H1 (cell line): ENCODE results near the gene CAMKK2. TPM values are rescaled to one million over a fixed set of nuclear protein-coding genes. Genes with fewer than 3 reads are reported as not detected.

Experiments
- CTCF ChIA-PET: fragments of 300-600 bp; sonication (Branson Sonifier 250); formaldehyde crosslinking; loops from one replicate; lab custom pipeline; 2021; ENCODE audit not compliant: partially characterized antibody; lab: Charles Lee
- POLR2A ChIA-PET: fragments of 300-600 bp; sonication (Branson Sonifier 250); formaldehyde crosslinking; loops from one replicate; lab custom pipeline; 2021; ENCODE audit warnings: inconsistent platforms; ENCODE audit not compliant: partially characterized antibody; lab: Charles Lee
- DNase-seq, 2 experiments: peaks; one replicate each; pipeline versions ENCODE4 v3.0.0 to v3.0.0-alpha.2; 2010 to 2022; ENCODE audit warnings: low spot score in 2 of 2, low read depth in 1 of 2, mixed read lengths in 1 of 2
- FAIRE-seq: peaks from 2 replicates; lab custom pipeline; 2011; peaks lifted over from hg19 to GRCh38; lab: Jason Lieb, UNC
- H2AFZ ChIP-seq: 2 replicates; pipeline ENCODE4 v1.8.1; 2012; ENCODE audit warnings: low read length, inconsistent platforms
- H2AK5ac ChIP-seq: 2 replicates; pipeline ENCODE4 v1.6.1; 2013; ENCODE audit warnings: low read depth, low read length
- H2BK120ac ChIP-seq: replicated peaks from 2 replicates; pipeline ENCODE3; 2013; ENCODE audit warnings: low read depth, low read length, inconsistent platforms
- H2BK12ac ChIP-seq: 2 replicates; pipeline ENCODE4 v1.6.1; 2013; ENCODE audit warnings: low read depth, low read length
- H2BK15ac ChIP-seq: 2 replicates; pipeline ENCODE4 v1.6.1; 2013; ENCODE audit warnings: low read length
- H2BK20ac ChIP-seq: 2 replicates; pipeline ENCODE4 v1.6.1; 2013; ENCODE audit warnings: low read length
- H2BK5ac ChIP-seq: 2 replicates; pipeline ENCODE4 v1.6.1; 2013; ENCODE audit warnings: low read depth, low read length
- H3K14ac ChIP-seq: 2 replicates; pipeline ENCODE4 v1.6.1; 2013; ENCODE audit warnings: inconsistent platforms; ENCODE audit not compliant: insufficient read length
- H3K18ac ChIP-seq: 2 replicates; pipeline ENCODE4 v1.6.1; 2013; ENCODE audit warnings: low read length; ENCODE audit errors: extremely low read depth
- H3K23ac ChIP-seq: 2 replicates; pipeline ENCODE4 v1.6.1; 2013; ENCODE audit warnings: inconsistent platforms; ENCODE audit not compliant: insufficient read length
- H3K23me2 ChIP-seq: 2 replicates; pipeline ENCODE4 v1.6.1; 2013; ENCODE audit warnings: low read depth, low read length
- H3K27ac ChIP-seq: 2 replicates; pipeline ENCODE4 v1.6.1; 2011; ENCODE audit warnings: low read depth, low read length, inconsistent platforms
- H3K27me3 ChIP-seq, 4 experiments: replicated peaks in 1 of 4; 1 replicate in 1 of 4; 2 replicates in 3 of 4; pipeline versions ENCODE4 v1.6.1 to v1.8.1; 2011 to 2013; ENCODE audit warnings: low read length in 3 of 4, mild to moderate bottlenecking in 3 of 4, inconsistent platforms in 2 of 4, mixed read lengths in 2 of 4, moderate library complexity in 1 of 4; ENCODE audit not compliant: control insufficient read depth in 3 of 4, insufficient read depth in 3 of 4; ENCODE audit errors: extremely low read depth in 1 of 4
- H3K36me3 ChIP-seq, 4 experiments: 2 replicates each; pipeline versions ENCODE4 v1.6.1 to v1.8.1; 2011 to 2013; ENCODE audit warnings: mild to moderate bottlenecking in 4 of 4, low read length in 3 of 4, moderate library complexity in 2 of 4, control low read depth in 1 of 4, inconsistent platforms in 1 of 4; ENCODE audit not compliant: insufficient read depth in 4 of 4, control insufficient read depth in 2 of 4
- H3K4ac ChIP-seq: replicated peaks from 2 replicates; pipeline ENCODE3; 2013; ENCODE audit warnings: low read length, low read depth, mixed read lengths, inconsistent platforms; ENCODE audit not compliant: insufficient read length
- H3K4me1 ChIP-seq, 4 experiments: replicated peaks in 1 of 4; 1 replicate in 1 of 4; 2 replicates in 3 of 4; pipeline versions ENCODE4 v1.6.1 to v1.8.1; 2011 to 2013; ENCODE audit warnings: low read length in 3 of 4, inconsistent platforms in 2 of 4, mixed read lengths in 1 of 4; ENCODE audit not compliant: insufficient read depth in 4 of 4, control insufficient read depth in 3 of 4
- H3K4me2 ChIP-seq, 2 experiments: 2 replicates each; pipeline versions ENCODE4 v1.6.1 to v1.8.1; 2011 to 2013; ENCODE audit warnings: low read depth in 2 of 2, low read length in 2 of 2, control low read depth in 1 of 2, inconsistent platforms in 1 of 2, mild to moderate bottlenecking in 1 of 2; ENCODE audit not compliant: insufficient read depth in 1 of 2
- H3K4me3 ChIP-seq, 4 experiments: fragments of 200-600, 300-600 bp in 1 of 4; sonication (generic), shearing (Covaris generic), sonication (Bioruptor Twin) in 1 of 4; 2 replicates each; pipeline versions ENCODE4 v1.5.1 to v1.8.1; 2011 to 2016; ENCODE audit warnings: low read length in 4 of 4, low read depth in 3 of 4, control low read depth in 2 of 4, inconsistent platforms in 2 of 4, mild to moderate bottlenecking in 2 of 4, mixed read lengths in 1 of 4, moderate library complexity in 1 of 4; ENCODE audit not compliant: insufficient read depth in 2 of 4; ENCODE audit errors: extremely low read depth in 1 of 4
- H3K56ac ChIP-seq: replicated peaks from 2 replicates; pipeline ENCODE3; 2013; ENCODE audit warnings: low read depth, mild to moderate bottlenecking, mixed read lengths, low read length, inconsistent platforms; ENCODE audit not compliant: insufficient read length
- H3K79me1 ChIP-seq: 2 replicates; pipeline ENCODE4 v1.6.1; 2013; ENCODE audit warnings: low read depth, low read length, control low read depth
- H3K79me2 ChIP-seq, 2 experiments: 2 replicates each; pipeline versions ENCODE4 v1.6.1 to v1.8.1; 2012 to 2013; ENCODE audit warnings: low read length in 2 of 2, mild to moderate bottlenecking in 2 of 2, inconsistent platforms in 1 of 2; ENCODE audit not compliant: insufficient read depth in 2 of 2, control insufficient read depth in 1 of 2
- H3K9ac ChIP-seq, 4 experiments: replicated peaks in 1 of 4; 1 replicate in 1 of 4; 2 replicates in 3 of 4; pipeline versions ENCODE4 v1.6.1 to v1.8.1; 2011 to 2013; ENCODE audit warnings: low read depth in 3 of 4, low read length in 3 of 4, control low read depth in 2 of 4, mild to moderate bottlenecking in 2 of 4, moderate library complexity in 2 of 4, inconsistent platforms in 1 of 4; ENCODE audit errors: extremely low read depth in 1 of 4
- H3K9me3 ChIP-seq, 2 experiments: 2 replicates each; pipeline versions ENCODE4 v1.6.1 to v1.8.1; 2012 to 2013; ENCODE audit warnings: mild to moderate bottlenecking in 2 of 2, moderate library complexity in 2 of 2, control low read depth in 1 of 2, inconsistent platforms in 1 of 2, low read depth in 1 of 2, low read length in 1 of 2, mixed read lengths in 1 of 2; ENCODE audit not compliant: insufficient read depth in 2 of 2
- H4K20me1 ChIP-seq, 2 experiments: replicated peaks in 1 of 2; 2 replicates each; pipeline versions ENCODE3 to v1.8.1; 2011 to 2013; ENCODE audit warnings: inconsistent platforms in 2 of 2, low read length in 2 of 2, mild to moderate bottlenecking in 1 of 2; ENCODE audit not compliant: insufficient read depth in 2 of 2, control insufficient read depth in 1 of 2
- H4K5ac ChIP-seq: 2 replicates; pipeline ENCODE4 v1.6.1; 2013; ENCODE audit warnings: low read length, low read depth, mixed read lengths, inconsistent platforms; ENCODE audit not compliant: insufficient read length
- H4K8ac ChIP-seq: 2 replicates; pipeline ENCODE4 v1.8.0; 2013; ENCODE audit warnings: mild to moderate bottlenecking, moderate library complexity, low read length, inconsistent platforms; ENCODE audit not compliant: insufficient read depth; ENCODE audit errors: extremely low read depth
- H4K91ac ChIP-seq: replicated peaks from 2 replicates; pipeline ENCODE3; 2013; ENCODE audit warnings: low read length, mixed read lengths, inconsistent platforms; ENCODE audit not compliant: insufficient read length
- BACH1 ChIP-seq: IDR thresholded peaks from 2 replicates; pipeline ENCODE4 v1.6.1; 2012; ENCODE audit warnings: low read length, improper control_type of control experiment
- CEBPB ChIP-seq: IDR thresholded peaks from 2 replicates; pipeline ENCODE4 v1.6.1; 2012; ENCODE audit warnings: low read depth, low read length
- GTF2F1 ChIP-seq: IDR thresholded peaks from 2 replicates; pipeline ENCODE4 v1.6.1; 2012; ENCODE audit warnings: low read depth, low read length, improper control_type of control experiment, borderline replicate concordance
- JUND ChIP-seq: IDR thresholded peaks from 2 replicates; pipeline ENCODE4 v1.6.1; 2011; ENCODE audit warnings: mild to moderate bottlenecking, improper control_type of control experiment, low read length
- MAX ChIP-seq: IDR thresholded peaks from 2 replicates; pipeline ENCODE4 v1.6.1; 2012; ENCODE audit warnings: inconsistent platforms
- WGBS, 2 experiments: shearing (Covaris generic) in 1 of 2; methylation state at CpG; one replicate each; pipeline versions ENCODE4 v1.1.6 to v1.1.7; 2013 to 2015; ENCODE audit warnings: low lambda C conversion rate in 2 of 2, mixed read lengths in 2 of 2, inconsistent platforms in 1 of 2, low coverage in 1 of 2, missing lambda C conversion rate in 1 of 2; ENCODE audit not compliant: insufficient replicate concordance in 2 of 2, insufficient coverage in 1 of 2, insufficient read length in 1 of 2; ENCODE audit errors: extremely low coverage in 1 of 2, missing lambda C conversion rate in 1 of 2; 5-methylcytosine and 5-hydroxymethylcytosine counted together
- polyA plus RNA-seq, 7 experiments: library from polyadenylated mRNA; depleted of rRNA in 3 of 7; stranded (reverse) in 5 of 7; unstranded in 2 of 7; fragments of >200 nt in 5 of 7; fragments of 200-250 nt in 2 of 7; gene quantifications; 1 replicate in 5 of 7; 2 replicates in 1 of 7; 4 replicates in 1 of 7; pipeline versions ENCODE4 v1.2.1 to v1.2.3, GENCODE V29; 2011 to 2013; ENCODE audit warnings: missing spikeins in 2 of 7, mixed read lengths in 2 of 7
- total RNA-seq: library from RNA; stranded (reverse); fragmentation: NEBNext Ultra II Directional; extraction: Animal tissue kit (Norgen Biotek cat#: 25700); gene quantifications from 2 replicates; pipeline ENCODE4 v1.2.1, GENCODE V29; 2021

CAMKK2 gene
- total and polyA plus RNA-seq, 2 of the 8 experiments (the other 6 are each of a cell fraction or from before 2014, with no cell fraction given) = 29.6 to 30.6 TPM

GRCh38 chr12:121337416-121337815 lies 40.9 kb upstream of the CAMKK2 start:
- Histone ChIP-seq H3K4me3 (no peak overlapping the region), H3K4me1 (0 out of 7 replicates have a peak, but pooled peaks cover 0 to 3% (median 0%) of the 10 kb centered on the region in 4 experiments), H3K4me2 (no peak overlapping the region), H3K14ac (no peak overlapping the region), H2BK12ac (no peak overlapping the region), H3K27ac (no peak overlapping the region), H3K56ac (no peak overlapping the region), H2AFZ (no peak overlapping the region), H2BK20ac (no peak overlapping the region), H3K23me2 (no peaks in the 10 kb centered on the region), H3K9me3 (no peaks in the 10 kb centered on the region), H4K8ac (no peak overlapping the region), H2AK5ac (no peak overlapping the region), H2BK5ac (no peak overlapping the region), H2BK15ac (no peak overlapping the region), H3K23ac (no peak overlapping the region), H4K20me1 (peaks cover 1 to 2% of the 10 kb centered on the region in 2 experiments), H2BK120ac (no peak overlapping the region), H3K9ac (no peak overlapping the region; a peak in 1 of 7 replicates), H3K18ac (no peak overlapping the region), H3K27me3 (no peaks in the 10 kb centered on the region), H4K91ac (no peak overlapping the region), H3K36me3 (peaks cover 14 to 46% (median 29%) of the 10 kb centered on the region in 4 experiments), H4K5ac (no peak overlapping the region), H3K4ac (no peak overlapping the region), H3K79me2 (no peaks in the 10 kb centered on the region), H3K79me1 (no peaks in the 10 kb centered on the region)
- CTCF ChIA-PET = interaction anchor here (0.8 to 2.3 kb wide), 6 partner anchors 8 to 108 kb away, joined by 3 to 6 read pairs (median 3); no protein-coding TSS in a partner anchor
- POLR2A ChIA-PET = interaction anchor here (0.6 to 3.3 kb wide), 4 partner anchors 9 to 68 kb away, joined by 3 to 10 read pairs (median 6); partner anchors contain the start of gene ANAPC5
- DNase-seq (no peak), FAIRE-seq (no peak)
- 91% methylated on average over 4 of the region's 4 CpGs; no CpG with 5 or more reads in 1 of the 2 experiments for WGBS, 2 experiments
- TF ChIP-seq JUND (no peak), GTF2F1 (no peak), BACH1 (no peak), MAX (no peak), CEBPB (no peak)
